GM12864 (cell line): ENCODE data around the gene CAMK2B.
"Not testable (repeated sequence)": the region's sequence is repeated elsewhere in the genome, so short reads cannot be mapped to it uniquely, and the experiment has no call there.

Experiments
- DNase-seq: peaks from one replicate; pipeline ENCODE4 v3.0.0-alpha.2; 2011; ENCODE audit warnings: low read depth
- H3K4me3 ChIP-seq: 2 replicates; pipeline ENCODE4 v1.5.1; 2011; ENCODE audit warnings: mild to moderate bottlenecking, low read depth, low read length, control low read depth
- TF ChIP-seq, protein P1 (sequence below): IDR thresholded peaks from 2 replicates; pipeline ENCODE4 v1.5.1; 2011; ENCODE audit warnings: low read depth, mild to moderate bottlenecking, moderate library complexity, low read length, control low read depth, inconsistent platforms; ENCODE audit errors: missing control alignments

CAMK2B gene

GRCh38 chr7:44172803-44173424 lies 152.5 kb downstream of the CAMK2B start:
- no peak for DNase-seq
- no peak overlapping the region for H3K4me3 ChIP-seq
- TF ChIP-seq, protein P1, sequence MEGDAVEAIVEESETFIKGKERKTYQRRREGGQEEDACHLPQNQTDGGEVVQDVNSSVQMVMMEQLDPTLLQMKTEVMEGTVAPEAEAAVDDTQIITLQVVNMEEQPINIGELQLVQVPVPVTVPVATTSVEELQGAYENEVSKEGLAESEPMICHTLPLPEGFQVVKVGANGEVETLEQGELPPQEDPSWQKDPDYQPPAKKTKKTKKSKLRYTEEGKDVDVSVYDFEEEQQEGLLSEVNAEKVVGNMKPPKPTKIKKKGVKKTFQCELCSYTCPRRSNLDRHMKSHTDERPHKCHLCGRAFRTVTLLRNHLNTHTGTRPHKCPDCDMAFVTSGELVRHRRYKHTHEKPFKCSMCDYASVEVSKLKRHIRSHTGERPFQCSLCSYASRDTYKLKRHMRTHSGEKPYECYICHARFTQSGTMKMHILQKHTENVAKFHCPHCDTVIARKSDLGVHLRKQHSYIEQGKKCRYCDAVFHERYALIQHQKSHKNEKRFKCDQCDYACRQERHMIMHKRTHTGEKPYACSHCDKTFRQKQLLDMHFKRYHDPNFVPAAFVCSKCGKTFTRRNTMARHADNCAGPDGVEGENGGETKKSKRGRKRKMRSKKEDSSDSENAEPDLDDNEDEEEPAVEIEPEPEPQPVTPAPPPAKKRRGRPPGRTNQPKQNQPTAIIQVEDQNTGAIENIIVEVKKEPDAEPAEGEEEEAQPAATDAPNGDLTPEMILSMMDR: no peak

GRCh38 chr7:44172352-44172751 lies 153.0 kb downstream of the CAMK2B start:
- TF ChIP-seq, protein P1: no peak

GRCh38 chr7:44171901-44172300 lies 153.5 kb downstream of the CAMK2B start:
- not testable (repeated sequence) for DNase-seq, H3K4me3 ChIP-seq

More at GRCh38 chr7:44172352-44172751, 153.0 kb downstream of the CAMK2B start:
- no peak overlapping the region for H3K4me3 ChIP-seq
- DNase-seq: no peak

DNA sequence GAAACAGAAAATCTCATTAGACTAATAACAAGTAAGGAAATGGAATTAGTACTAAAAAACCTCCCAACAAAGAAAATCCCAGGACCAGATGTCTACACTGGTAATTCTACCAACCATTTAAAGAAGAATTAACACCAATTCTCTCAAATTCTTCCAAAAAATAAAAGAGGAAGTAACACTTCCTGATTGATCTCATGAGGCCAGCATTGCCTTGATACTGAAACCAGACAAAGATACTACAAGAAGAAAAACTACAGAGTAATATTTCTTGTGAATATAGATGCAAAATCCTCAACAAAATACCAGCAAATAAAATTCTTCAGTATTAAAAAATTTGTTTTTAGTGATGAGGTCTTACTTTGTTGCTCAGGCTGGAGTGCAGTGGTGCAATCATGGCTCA lies 157.5 kb downstream of the CAMK2B start:
- H3K4me3 ChIP-seq: no peak overlapping the region
- DNase-seq: peak; percentile 13
- TF ChIP-seq, protein P1: no peak
